T-helper 22 cell (primary cell): ENCODE results near the gene WNT9A.

ENCODE experiments used
- DNase-seq: peaks from one replicate; pipeline ENCODE4 v3.0.0-alpha.2; 2020; ENCODE audit warnings: low read depth

The WNT9A gene

DNA sequence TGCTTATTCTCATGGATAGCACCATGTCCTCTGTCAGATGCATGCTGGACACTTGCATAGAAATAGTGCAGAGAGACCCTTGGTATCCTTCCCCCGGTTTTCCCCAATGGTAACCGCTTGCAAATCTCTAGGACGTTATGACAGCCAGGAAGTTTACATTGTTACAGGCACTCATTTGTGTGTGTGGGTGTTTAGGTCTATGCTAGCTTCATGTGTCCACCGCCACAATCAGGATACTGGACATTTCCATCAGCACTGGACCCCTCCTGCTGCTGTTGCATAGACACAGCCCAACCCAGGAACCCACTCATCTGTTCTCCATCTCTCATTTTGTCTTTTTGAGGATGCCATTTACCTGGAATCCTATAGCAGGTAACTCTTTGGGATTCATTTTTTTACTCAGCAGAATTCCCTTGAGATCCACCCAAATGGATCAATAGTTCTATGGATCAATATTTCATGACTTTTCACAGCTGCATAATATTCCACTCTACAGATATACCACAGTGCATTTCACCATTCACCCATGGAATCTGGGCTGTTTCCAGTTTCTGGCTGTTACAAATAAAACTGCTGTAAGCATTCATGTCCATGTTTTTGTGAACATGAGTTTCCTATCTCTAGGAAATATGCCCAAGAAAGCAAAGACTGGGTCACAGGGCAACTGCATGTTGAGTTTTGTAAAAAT is 6.6 kb upstream of the WNT9A start:
- DNase-seq, result no peak

DNA sequence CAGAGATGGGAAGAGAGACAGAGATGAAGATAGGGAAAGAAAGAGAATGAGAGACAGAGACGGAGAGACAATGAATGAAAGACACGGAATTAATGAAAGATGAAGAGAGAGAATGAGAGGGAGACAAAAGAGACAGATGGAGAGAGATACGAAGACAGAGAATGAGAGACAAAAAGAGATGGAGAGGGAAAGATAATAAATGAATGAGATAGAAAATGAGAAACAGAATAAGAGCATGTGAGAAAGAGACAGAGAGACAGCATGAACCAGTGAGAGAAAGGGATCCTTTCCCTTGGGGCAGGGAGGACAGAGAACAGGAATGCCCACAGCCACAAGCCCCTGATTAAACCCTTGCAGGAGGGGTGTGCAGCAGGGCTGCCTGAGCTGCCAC is 5.3 kb upstream of the WNT9A start:
- no peak for DNase-seq

DNA sequence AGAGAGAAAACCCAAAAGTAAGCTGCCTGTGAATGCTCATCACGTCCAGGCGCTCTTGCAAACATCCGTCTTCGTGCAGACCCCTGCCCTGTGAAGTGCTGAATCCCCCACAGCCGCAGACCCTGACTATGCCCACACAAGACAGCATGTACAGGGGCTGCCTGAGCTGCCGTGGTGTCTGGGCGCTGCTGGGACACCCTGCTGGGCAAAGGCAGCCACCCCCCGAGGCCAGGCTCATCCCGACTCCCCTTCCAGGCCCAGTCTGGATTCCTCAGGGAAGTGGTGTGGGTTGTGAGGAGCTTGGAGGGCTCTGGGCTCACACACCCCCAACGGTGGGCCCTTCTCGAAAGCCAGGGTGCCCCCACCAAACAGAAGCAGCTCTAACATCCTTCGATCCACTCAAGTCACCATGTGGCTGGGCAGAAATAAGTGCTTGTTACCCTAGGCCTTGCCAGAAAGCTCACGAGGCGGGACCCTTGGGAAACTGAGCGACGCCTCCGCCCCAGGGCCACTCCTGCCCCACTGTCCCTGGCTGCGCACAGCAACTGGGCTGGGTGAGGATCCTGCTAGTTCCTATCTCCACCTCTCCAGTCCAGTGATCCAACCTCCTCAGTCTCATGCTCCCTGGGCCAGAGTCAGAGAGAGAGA is 4.8 kb upstream of the WNT9A start:
- no peak for DNase-seq

DNA sequence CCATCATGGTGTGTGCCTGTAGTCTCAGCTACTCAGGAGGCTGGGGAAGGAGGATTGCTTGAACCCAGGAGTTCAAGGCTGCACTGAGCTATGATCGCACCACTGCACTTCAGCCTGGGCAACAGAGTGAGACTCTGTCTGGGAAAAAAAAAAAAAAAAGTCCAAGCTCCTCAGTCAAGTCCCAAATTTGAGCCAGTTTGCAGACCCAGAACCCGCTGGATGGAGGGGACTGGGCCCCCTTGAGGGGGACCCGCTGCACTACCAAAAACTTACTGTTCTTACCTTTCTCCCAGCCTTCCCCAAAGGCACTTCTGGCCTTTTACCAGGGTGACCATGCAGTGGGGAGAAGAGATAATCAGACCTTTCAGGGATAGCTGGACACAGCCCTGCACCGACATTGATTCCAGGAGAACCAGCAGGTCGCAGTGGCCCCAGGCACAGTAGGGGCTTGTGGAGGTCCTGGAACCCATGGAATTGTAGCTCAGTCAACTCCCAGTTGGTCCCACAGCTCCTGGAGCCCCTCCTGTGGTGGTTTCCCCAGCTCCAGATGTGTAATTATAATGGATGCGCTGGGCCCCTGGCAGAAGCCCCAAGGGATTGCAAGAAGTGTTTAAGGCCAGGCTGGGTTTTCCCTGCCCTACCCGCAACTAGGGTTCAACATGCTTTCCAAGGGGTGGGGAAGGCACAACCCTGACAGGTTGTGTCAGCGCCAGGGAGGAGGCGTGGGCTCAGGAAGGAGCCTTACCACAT is 4.1 kb upstream of the WNT9A start:
- no peak for DNase-seq

DNA sequence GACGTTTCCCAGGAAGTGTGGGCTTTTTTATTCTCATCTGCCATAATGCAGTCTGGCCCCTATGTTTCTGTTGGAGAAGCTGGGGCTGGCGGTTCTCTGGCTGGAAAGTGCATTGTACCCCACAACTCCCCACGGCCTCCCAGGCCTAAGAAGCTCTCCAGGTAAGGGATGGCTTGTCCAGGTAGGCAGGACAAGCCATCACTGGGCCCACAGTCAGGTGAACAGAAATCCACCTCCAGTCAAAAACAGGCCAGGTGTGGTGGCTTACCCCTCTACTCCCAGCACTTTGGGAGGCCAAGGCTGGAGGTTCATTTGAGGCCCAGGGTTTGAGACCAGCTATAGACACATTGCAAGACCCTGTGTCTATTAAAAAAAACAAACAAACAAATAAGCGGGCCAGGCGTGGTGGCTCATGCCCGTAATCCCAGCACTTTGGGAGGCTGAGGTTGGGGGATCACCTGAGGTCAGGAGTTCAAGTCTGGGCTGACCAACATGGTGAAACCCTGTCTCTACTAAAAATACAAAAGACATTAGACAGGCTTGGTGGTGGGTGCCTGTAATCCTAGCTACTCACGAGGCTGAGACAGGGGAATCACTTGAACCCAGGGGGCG is 3.1 kb upstream of the WNT9A start:
- no peak for DNase-seq

DNA sequence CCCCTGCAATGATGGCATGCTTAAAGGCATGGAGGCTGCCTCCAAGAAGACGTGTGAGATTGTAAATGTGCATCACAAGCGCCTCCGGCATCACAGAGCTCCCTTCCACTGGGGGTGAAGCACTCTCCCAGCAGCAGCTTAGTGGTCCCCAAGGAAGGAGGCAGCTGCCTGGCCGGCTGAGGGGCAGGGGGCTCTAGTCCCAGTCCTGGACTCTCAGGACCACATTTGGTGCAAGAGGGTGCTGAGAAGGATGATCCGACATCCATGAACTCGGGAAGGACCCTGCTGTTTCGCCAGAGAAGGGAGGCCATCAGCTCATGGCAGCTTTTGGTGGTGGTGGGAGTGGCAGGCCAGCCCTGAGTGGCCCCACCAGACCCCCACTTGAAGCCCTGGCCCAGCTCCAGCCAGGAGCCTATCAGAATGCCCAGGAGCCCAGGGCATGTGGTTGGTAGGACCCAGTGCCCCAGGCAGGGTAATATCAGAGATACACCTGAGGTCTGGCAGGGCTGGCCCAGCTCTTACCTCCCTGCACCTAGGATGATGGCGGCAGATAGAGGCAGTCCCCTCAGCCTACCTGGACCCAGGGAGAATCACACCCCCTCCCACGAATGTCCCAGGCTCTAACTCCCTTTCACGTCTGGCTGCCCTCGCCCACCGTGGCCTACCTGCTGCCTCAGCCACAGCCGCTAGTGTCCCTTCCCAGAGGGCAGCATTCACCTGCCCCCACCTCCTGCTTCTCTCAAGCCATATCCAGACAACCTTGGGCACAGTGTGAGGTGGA is 2.4 kb upstream of the WNT9A start:
- DNase-seq, result no peak

DNA sequence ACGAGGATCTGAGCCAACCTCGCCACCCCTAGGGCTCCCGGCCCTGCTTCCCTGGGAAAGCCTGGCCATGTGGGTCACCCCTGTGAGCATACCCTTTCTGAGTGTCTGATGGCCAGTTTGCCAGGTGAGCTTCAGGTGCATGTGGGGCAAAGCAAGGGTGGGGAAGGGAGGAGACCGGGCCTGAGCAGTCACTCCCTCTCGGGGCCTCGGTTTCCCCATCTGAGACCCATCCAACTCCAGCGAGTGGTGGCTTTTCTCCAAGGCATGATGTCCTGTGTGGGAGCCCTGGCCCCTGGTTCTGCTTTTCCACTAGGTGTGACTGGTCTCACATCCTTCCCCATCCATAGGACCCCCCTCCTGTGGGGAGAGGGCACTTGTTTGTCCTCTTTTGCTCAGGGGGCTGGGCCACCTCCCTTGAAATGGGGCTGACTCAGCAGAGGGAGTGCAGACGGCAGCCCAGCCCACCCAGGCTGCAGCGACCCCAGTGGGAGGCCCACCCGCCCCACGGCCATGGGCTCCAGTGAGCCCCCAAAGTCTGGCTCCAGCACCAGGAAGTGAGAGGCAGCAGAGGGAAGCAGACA is 1.7 kb upstream of the WNT9A start:
- DNase-seq, result no peak

DNA sequence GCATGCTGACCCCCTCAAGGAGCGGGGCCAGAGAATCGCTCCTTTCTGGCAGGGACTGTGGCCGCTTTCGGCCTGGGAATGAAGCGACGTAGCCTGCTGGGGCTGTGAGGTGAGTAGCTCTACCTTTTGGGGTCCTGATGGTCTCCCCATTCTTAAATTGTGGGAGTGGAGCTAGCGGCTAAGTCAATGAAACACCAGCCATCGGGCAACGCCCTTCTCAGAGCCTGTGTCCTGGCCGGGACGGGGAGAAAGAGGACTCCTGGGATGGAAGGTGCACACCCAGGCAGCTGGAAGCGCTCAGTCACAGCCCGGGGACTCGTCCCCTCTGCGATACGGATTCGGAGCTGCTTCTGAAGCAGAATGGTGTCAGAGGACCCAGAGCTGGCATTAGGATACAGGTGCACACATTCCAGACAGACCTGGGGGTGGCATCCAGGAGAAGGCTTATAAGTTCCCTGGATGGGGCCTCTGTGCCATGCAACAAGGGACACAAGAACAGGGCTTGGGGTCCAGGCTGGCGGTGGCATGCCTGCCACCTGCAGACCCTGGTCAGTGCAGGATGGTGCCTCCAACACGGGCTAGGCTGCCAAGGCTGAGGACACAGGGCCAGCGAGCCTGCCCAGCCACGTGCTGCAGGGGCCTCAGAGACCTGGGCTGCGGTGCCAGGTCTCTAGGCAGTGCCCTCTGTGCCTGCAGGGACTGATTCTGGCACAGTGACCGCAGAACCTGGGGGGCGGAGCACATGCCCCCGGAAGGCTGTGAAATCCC is 945 bp upstream of the WNT9A start:
- DNase-seq, result no peak

DNA sequence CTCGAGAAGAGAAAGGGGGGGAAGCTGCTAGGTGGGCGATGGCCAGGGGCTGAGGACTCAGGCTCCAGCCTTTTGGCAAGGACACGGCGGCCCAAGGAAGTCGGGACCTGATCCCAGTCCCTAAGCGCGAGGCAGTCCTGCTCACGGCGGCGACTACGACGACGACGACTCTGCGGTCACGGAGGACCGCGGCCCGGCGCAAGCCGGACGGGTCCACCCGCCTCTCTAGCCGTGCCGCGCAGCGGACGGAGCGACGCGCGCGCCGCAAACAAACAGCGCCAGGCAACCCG is 401 bp downstream of the WNT9A start:
- DNase-seq, result no peak

DNA sequence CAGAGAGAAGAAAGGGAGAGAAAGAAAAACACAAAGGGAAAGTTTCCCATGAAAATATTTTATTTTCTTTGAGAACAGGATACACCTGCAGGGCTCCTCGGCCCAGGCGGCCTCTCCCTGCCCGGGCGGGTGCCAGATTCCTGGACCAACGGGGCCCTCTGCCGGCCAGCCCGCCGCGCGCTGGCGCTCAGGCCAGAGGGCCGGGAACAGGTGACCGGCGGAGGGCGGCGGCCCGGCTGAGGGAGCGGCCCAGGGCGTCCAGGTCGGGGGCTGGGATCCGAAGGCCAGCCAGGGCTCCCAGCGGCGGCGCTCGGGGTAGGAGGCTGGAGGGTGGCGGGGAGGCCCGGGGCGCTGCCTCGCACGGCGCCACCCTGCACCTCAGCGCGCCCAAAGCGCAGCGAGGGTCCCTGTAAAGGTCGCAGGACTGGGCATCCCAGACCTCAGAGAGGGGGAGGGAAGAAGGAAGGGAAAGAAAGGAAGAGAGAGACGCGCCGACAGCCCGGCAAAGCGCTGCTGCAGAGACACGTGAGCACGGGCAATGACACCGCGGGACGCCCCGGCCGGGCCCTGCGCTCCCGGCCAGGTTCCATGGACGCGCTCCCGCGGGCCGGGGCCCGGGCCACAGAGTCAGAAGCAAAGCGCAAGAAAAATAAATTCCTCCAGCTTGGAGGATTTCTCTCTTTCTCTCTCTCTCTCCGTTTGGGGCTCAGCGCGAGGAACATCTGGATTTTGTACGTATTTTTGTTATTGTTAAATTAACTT is 927 bp downstream of the WNT9A start:
- no peak for DNase-seq

DNA sequence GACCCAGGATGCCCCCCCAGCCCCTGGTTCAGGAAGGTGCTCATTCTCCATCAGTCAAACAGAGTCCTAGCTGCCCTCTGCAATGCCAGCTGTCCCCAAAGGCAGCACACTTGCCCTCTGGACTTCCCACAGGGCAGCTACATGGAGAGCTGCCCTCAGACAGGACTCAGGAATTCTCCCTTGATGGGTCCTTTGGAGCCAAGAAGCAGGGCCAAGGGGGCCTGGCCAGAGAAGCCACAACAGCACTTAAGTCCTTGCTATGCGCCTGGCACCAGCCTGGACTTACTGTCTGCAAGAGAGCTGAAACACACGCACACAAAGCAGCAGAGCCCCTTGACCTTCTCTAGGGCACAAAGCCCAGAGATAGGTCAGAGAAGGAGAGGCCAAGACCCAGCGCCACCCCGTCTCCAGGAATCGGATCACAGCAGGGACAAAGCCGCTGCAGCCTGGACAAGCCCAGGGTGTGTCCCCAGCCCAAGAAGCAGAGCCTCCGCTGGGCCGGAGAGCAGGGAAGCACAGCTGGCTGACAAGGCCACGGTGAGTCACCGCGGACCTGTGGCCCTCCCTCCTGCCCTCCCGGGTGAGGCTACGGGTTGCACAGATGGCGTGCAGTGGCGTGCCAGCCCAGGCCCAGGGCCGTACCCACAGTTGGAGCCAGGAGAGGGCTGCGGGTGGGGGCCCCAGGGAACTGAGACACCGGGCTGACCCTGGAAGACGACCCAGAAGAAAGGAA is 1.7 kb downstream of the WNT9A start:
- DNase-seq, result no peak

DNA sequence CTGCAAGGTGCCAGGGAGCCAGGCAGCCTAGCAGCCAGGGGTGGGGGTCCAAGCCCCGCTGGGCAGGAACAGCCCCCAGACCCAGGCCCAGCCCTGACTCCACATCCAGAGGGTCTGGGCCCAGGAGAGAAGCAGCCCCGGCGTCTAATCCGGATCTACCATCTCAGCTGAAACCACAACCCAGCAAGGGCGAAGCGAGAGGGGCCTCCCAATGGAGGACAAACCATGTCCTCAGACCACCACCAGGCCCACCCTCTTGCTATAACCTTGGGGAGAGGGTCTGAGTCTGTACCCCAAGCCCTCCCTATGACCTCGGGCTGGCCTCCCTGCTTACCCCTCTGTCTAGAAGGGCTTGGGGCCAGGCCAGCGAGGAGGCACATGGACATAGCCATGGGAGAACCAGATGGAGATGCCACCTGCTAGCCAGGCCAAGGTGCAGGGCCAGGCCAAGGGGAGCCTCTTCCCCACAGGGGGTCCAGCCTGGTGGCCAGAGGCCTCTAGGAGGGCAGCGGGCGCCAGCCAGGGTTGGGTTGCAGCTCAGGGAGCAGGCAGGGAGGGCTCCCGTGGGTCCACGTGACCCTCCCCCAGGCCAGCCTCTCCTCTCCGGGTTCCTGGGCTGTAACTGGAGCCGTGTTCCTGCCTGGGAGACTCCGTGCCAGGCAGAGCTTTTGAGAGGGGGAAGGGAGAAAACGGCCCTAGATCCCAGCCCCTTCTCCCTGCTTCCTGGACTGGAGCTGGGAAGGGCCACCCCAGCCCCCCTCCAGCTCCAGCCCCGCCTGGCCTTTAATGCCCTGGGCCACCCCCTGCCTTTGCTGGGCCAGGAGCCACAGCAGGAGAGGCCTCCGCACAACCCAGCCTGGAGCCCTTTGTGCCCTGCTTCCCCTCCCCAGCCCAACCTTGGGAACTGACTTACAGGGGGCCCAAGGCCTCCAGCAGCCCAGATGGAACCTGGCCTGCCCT is 2.5 kb downstream of the WNT9A start:
- DNase-seq, result no peak

DNA sequence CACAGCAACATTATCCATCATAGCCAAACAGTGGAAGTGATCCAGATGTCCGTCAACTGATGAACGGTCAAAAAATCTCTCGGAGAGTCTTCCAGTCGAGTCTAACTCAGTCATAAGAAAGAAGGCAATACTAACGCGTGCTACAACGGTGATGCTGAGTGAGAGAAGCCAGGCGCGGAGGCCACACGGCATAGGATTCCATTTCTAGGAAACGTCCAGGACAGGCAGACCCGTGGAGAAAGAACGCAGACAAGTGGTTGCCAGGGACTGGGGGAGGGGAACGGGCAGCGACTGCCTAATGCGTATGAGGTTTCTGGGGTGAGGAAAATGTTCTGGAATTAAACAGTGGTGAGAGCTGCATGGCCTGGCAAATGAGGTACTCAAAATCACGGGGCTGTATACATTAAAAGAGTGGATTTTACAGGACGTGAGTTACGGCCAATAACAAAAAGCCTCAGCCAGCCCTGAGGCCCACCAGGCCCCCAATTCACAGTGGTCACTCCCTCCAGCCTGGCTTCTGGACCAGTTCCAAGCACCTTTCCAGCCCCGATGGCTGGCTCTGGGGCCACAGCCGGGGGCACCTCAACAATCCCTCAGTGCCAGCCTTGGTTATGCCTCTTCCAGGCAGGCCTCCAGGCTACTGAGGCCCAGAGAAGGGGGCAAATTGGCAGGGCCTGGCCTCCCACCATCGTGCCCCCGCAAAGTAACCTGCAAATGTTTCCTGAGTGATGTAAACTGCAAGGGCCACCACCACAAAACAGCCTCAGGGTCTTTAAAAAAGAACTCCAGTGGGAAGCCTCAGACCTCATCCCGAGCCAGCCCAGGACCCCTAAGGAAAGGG is 3.4 kb downstream of the WNT9A start:
- no peak for DNase-seq

DNA sequence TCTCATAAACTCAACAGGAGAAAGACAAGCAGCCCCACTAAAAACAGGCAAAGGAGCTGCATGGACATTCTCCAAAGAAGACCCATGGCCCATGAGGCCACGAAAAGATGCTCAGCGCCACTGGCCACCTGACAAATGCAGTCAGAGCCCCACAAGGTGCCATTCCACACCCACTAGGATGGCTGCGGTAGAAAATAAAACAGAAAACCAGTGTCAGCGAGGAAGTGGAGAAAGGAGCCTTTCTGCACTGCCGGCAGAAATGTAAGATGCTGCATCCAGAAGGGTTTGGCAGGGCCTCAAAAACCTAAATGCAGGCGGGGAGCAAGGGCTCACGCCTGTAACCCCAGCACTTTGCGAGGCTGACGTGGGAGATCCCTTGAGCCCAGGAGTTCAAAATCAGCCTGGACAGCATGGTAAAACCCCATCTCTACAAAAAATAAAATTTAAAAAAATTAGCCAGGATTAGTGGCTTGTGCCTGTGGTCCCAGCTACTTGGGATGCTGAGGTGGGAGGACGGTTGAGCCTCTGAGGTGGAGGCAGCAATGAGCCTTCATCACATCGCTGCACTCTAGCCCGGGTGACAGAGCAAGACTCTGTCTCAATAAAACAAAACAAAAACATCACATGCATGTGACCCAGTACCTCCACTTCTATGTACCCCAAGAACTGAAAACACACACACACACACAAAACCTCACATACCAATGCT is 4.2 kb downstream of the WNT9A start:
- DNase-seq, result no peak

DNA sequence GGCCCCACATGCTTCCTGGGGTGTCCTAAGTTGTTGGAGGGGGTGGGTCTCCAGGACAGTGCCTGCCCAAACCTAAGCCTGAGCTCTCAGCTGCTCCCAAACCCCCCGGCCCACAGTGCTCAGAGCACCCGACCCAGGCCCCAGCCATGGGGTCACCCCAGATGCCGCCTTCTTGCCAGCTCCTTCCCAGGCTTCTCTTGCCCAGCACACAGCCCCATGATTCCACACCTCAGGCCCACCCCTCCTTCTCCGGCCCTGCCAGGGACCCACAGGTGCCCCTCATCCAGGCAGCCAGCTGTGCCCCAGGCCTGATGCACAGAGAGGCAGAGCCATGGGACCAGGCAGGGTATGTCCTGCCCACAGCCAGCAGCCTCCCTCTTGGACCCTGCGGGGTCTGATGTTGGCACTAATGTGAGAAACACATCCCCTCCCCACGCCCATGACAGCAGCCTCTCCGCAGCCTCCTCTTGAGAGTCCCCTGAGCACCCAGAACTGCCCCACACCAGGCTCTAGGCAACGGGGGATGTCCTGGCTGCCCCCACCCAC is 4.9 kb downstream of the WNT9A start:
- no peak for DNase-seq

DNA sequence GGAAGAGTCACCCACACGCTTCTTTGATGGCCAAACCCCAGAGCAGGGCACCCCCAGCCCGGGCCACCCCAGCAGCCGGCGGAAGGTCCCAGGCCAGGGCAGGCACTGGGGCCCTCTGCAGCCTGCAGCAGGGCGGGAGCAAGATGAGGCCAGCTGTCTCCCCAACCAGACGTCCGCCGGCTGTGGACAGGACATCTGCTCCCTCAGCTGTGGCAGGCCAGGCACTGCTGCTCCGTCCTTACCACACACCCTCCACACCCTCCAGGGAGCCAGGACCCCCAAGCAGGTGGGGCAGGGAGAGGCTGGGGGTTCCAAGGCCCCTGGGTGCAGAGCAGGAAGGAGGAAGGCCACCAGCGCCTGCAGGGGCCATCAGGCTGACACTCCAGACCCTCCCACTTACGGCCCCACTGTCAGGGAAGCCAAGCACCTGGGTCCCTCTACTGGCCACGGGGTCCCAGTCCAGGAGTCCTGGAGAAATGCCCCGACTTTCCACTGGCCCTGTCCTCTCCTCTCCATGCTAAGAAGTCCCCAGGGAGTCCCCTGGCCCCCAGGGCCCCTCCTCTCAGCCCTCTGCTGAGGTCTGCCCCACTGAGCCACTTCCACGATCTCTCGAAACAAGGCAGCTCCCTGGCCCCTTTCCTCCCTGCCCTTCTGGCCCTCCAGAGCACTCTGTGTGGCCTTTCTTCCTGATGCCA is 5.6 kb downstream of the WNT9A start:
- no peak for DNase-seq
